Endothelial cell of umbilical vein (primary cell): ENCODE results near the gene IGFL2.
"Not testable (repeated sequence)": the region's sequence is repeated elsewhere in the genome, so short reads cannot be mapped to it uniquely, and the experiment has no call there.

ENCODE experiments used
- CTCF ChIP-seq, 2 donors: IDR thresholded peaks; 1 replicate in 1 of 2; 2 replicates in 1 of 2; pipeline ENCODE4 v1.5.1; 2011; ENCODE audit warnings: low read length in 2 of 2, mild to moderate bottlenecking in 2 of 2, moderate library complexity in 2 of 2, control low read depth in 1 of 2, inconsistent platforms in 1 of 2, low read depth in 1 of 2; ENCODE audit not compliant: insufficient read depth in 1 of 2; ENCODE audit errors: extremely low read depth in 1 of 2
- EZH2 ChIP-seq: IDR thresholded peaks from 2 replicates; pipeline ENCODE4 v1.6.1; 2012; ENCODE audit warnings: borderline replicate concordance, low read depth, mild to moderate bottlenecking, moderate library complexity, low read length, inconsistent platforms; ENCODE audit not compliant: severe bottlenecking
- FOS ChIP-seq: IDR thresholded peaks from 2 replicates; pipeline ENCODE4 v1.6.1; 2011; ENCODE audit warnings: mild to moderate bottlenecking, low read length, moderate library complexity, borderline replicate concordance; ENCODE audit not compliant: insufficient read depth
- GATA2 ChIP-seq: IDR thresholded peaks from 2 replicates; pipeline ENCODE4 v1.7.0; 2011; ENCODE audit warnings: low read depth, mild to moderate bottlenecking, moderate library complexity, mixed read lengths, low read length; ENCODE audit not compliant: insufficient read length, insufficient read depth
- JUN ChIP-seq: IDR thresholded peaks from 2 replicates; pipeline ENCODE4 v1.6.1; 2011; ENCODE audit warnings: borderline replicate concordance, low read depth; ENCODE audit not compliant: insufficient read length, insufficient read depth
- MAX ChIP-seq: IDR thresholded peaks from 2 replicates; pipeline ENCODE4 v1.6.1; 2011; ENCODE audit not compliant: insufficient read depth, insufficient read length
- POLR2A ChIP-seq: IDR thresholded peaks from 2 replicates; pipeline ENCODE4 v1.6.1; 2012; ENCODE audit warnings: low read depth, mild to moderate bottlenecking, control low read depth, low read length
- POLR2AphosphoS5 ChIP-seq: IDR thresholded peaks from 2 replicates; pipeline ENCODE4 v1.6.1; 2012; ENCODE audit warnings: low read depth, mild to moderate bottlenecking, control low read depth, low read length, moderate library complexity; ENCODE audit not compliant: insufficient read depth

GRCh38 chr19:46161642-46162257 is 13.7 kb downstream of the IGFL2 start:
- TF ChIP-seq FOS; CTCF (IDR thresholded peaks at IDR 0.05; ENCODE audit: extremely low read depth in 1 of 2, insufficient read depth in 1 of 2, low read depth in 1 of 2, low read length in 2 of 2); POLR2A; POLR2AphosphoS5; MAX; EZH2; GATA2; JUN: not testable (repeated sequence)
